GM12872 (cell line): ENCODE results near the gene RGS14.

Source experiments
- CTCF ChIP-seq: IDR thresholded peaks from 3 replicates; pipeline ENCODE4 v1.5.1; 2011; ENCODE audit warnings: low read depth, mild to moderate bottlenecking, low read length, moderate library complexity; ENCODE audit not compliant: insufficient read depth

The RGS14 gene

DNA sequence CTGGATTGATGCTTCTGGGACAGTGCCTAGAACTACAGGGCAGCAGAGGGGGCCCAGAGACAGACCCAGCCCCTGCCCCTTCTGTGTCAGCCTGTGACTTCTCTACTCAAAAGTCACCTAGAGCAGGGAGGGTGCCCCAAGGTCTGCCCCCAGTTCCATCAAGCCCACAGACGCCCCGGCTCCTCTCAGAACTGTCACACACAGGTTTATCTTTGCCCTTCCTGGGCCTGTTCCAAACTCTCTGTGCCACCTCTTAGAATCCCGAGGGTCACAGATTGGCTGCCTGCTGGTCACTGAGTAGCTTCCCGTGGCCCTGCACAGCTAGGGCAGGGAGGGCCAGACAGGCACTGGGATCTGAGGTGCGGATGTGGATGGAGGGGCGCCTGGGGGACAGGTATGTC, 1.7 kb downstream of the RGS14 start:
- no peak for TF ChIP-seq CTCF

DNA sequence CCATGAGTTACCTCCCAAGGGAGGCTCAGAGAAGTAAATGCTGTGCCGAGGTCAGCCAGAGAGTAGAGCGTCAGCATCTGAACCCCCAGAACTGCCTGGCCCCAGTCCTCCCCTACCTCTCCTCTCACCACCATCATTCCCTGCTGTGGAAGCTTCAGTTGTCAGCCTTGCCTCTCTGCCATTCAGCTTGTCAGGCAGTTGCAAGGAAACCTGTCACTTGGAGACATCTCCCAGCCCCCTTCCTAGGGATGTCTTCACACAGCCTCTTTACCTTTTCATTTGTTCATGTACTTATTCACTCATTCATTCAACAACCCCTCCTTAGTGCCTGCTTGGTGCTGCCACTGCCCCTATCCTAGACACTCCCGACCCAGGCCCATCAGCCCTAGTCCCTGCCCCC, 2.1 kb downstream of the RGS14 start:
- no peak for TF ChIP-seq CTCF

DNA sequence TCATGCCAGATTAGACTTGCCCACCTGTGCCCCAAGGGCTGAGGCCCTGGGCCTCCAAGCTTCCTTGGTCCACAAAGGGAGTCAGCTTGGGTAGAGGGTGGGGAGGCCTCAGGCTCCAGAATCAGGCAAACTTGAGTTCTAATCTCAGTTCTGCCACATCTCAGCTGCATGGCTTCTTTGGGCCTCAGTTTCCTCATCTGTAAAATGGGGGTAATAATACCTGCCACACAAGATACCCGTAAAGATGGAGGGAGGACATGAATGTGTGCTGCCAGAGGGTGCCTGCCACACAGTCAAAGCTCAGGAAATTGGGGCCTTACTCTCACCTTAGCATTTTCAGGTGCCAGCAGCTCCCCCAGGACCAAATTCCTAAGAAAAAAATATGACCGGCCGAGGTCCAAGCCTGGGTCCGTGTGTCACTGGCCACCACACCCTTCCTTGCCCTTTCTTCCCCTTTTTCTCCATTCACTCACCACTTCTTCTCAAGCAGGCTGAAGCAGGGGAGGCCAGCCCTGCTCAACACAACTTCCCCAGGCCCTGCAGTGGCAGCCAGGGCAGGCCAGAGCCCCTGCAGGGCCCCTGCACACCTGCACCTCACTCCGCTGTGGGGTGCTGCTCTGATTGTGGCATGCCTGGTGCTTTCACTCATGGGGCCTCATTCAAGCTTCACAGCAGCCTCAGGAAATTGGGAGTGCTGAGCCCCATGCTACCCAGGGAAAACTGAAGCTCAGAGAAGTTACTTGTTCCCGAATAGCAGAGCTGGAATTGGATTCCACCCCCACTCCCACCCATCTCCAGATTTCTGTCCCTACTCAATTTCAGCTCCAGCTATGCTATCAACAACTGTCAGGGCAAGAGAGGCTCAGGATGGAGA, 3.9 kb downstream of the RGS14 start:
- TF ChIP-seq CTCF, result peak; percentile 33; the same call in 1 of the 3 replicates

DNA sequence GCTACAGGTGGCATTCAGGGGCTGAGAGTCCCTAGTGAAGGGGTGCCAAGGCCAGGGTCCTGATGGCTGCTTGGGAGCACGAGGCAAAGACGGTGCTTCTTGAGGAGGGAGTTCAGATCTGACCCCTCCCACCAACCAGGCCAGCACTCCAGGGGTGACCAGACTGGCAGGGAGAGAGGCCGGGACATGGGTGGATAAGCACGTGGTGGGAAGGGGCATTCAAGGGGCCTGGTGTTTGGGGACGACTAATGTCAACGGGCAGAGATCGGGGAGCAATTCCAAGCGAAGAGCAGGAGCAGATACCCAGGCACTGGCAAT, 4.5 kb downstream of the RGS14 start:
- TF ChIP-seq CTCF, result no peak

- TF ChIP-seq CTCF, result no peak
Observed at GRCh38 chr5:177362610-177363507, 5.1 kb downstream of the RGS14 start.

GRCh38 chr5:177363565-177363964, 5.8 kb downstream of the RGS14 start:
- TF ChIP-seq CTCF, result no peak

GRCh38 chr5:177364159-177364962, 6.6 kb downstream of the RGS14 start:
- no peak for TF ChIP-seq CTCF
